Heart left ventricle (tissue), 16 donors: ENCODE measurements around the gene PPIB. TPM values are rescaled to one million over a fixed set of nuclear protein-coding genes. Genes with fewer than 3 reads are reported as not detected.

Experiments
- ATAC-seq, 4 donors: fragments of 200-7000 bp; cut with Tn5 transposase; one replicate each; pipeline ENCODE4 v1.9.1; 2020 to 2022; ENCODE audit warnings: moderate library complexity in 4 of 4, mild to moderate bottlenecking in 3 of 4, moderate number of reproducible peaks in 1 of 4
- DNase-seq, 5 donors: peaks; one replicate each; pipeline ENCODE4 v3.0.0-alpha.2; 2020
- H3K27ac ChIP-seq, 12 donors: fragments of 200-600 bp; sonication (generic) in 4 of 12; one replicate each; pipeline versions ENCODE4 v1.5.0 to v1.8.0; 2016 to 2022; ENCODE audit warnings: mild to moderate bottlenecking in 2 of 12
- H3K27me3 ChIP-seq, 9 donors: fragments of 200-600 bp; sonication (generic) in 2 of 9; one replicate each; pipeline versions ENCODE4 v1.5.1 to v1.8.0; 2016 to 2022; ENCODE audit warnings: mild to moderate bottlenecking in 3 of 9
- H3K36me3 ChIP-seq, 9 donors: fragments of 200-600 bp; sonication (generic) in 2 of 9; one replicate each; pipeline versions ENCODE4 v1.5.0 to v1.8.0; 2018 to 2022; ENCODE audit warnings: mild to moderate bottlenecking in 2 of 9
- H3K4me1 ChIP-seq, 12 donors: fragments of 200-600 bp; sonication (generic) in 4 of 12; one replicate each; pipeline versions ENCODE4 v1.5.0 to v1.8.0; 2016 to 2022; ENCODE audit warnings: mild to moderate bottlenecking in 3 of 12
- H3K4me3 ChIP-seq, 12 donors: fragments of 200-600 bp; sonication (generic) in 4 of 12; one replicate each; pipeline versions ENCODE4 v1.5.0 to v1.8.0; 2017 to 2022; ENCODE audit warnings: mild to moderate bottlenecking in 9 of 12, moderate library complexity in 4 of 12
- H3K9me3 ChIP-seq, 12 donors: fragments of 200-600 bp; sonication (generic) in 4 of 12; one replicate each; pipeline versions ENCODE4 v1.5.0 to v1.8.0; 2016 to 2022; ENCODE audit warnings: mild to moderate bottlenecking in 1 of 12
- POLR2A ChIP-seq, 2 donors: fragments of 450-650 bp; IDR thresholded peaks; one replicate each; pipeline ENCODE4 v1.6.1; 2017; ENCODE audit warnings: antibody characterized with exemption in 2 of 2, mild to moderate bottlenecking in 2 of 2, moderate library complexity in 2 of 2
- WGBS, 4 donors: extraction: QIAGEN DNeasy Blood & Tissue Kit in 2 of 4; methylation state at CpG; one replicate each; pipeline versions ENCODE4 v1.1.5 to v1.1.7; 2013 to 2018; 5-methylcytosine and 5-hydroxymethylcytosine counted together
- intact Hi-C, 10 donors: fragments of 100-400 bp; cut with DNase I; formaldehyde crosslinking; loops; one replicate each; pipeline versions ENCODE4 v1.11.1 to v1.14.2; 2022
- polyA plus RNA-seq, 2 donors: library from polyadenylated mRNA; stranded (reverse); fragments of 200-250 nt; gene quantifications; one replicate each; pipeline ENCODE4 v1.2.3, GENCODE V29; 2013
- total RNA-seq, 9 donors: library from RNA; depleted of rRNA in 2 of 9; stranded (reverse); fragments of >200 nt in 2 of 9; fragmentation: NEBNext Ultra II Directional in 3 of 9; extraction: Animal tissue kit (Norgen Biotek cat#: 25700) in 3 of 9; gene quantifications; one replicate each; pipeline versions ENCODE4 v1.1.0 to v1.2.4, GENCODE V29; 2016 to 2023
- TF ChIP-seq, protein P1 (sequence below), 12 donors: fragments of 200-600 bp; sonication (generic) in 4 of 12; IDR thresholded peaks; one replicate each; pipeline versions ENCODE4 v1.5.0 to v1.8.0; 2018 to 2022; ENCODE audit warnings: antibody characterized with exemption in 12 of 12, mild to moderate bottlenecking in 5 of 12
- donor health status: ischemic (EF 13 %, LVEDD 7.1; RV severe dilation, severe dysfunction).
- donor health status: healthy with polysubstance abuse.
- donor health status: DM: no; HTN: yes; CAD: no.
- donor health status: DM: no; HTN: no; CAD: no.
- donor health status: ischemic (EF 25% LVEDD 6.9; RV normal size, moderate dysfunction).
- donor health status: ischemic (EF 25% LVEDD 5.7; RV mildly dilated, moderate dysfunction).
- donor health status: healthy.
- donor health status: DM: yes; HTN: yes; CAD: no.
- donor health status: ischemic (EF 35%, LVEDD 5.7; RV mildly dilated, moderate dysfunction).
- donor health status: nonischemic (EF 11% LVEDD 7.7; RV severe dilation, severe dysfunction).
- donor health status: DM: yes; HTN: yes; CAD: no.
- donor health status: PGD.
- donor health status: ischemic (EF 29% LVEDD 5.4; RV normal size, mild dysfunction).
- donor health status: nonischemic (EF 23%, LVEDD 6.1; RV moderate dilation, normal function).

PPIB gene
- total and polyA plus RNA-seq, 11 donors = 73.7 to 341 (median 116) TPM

DNA sequence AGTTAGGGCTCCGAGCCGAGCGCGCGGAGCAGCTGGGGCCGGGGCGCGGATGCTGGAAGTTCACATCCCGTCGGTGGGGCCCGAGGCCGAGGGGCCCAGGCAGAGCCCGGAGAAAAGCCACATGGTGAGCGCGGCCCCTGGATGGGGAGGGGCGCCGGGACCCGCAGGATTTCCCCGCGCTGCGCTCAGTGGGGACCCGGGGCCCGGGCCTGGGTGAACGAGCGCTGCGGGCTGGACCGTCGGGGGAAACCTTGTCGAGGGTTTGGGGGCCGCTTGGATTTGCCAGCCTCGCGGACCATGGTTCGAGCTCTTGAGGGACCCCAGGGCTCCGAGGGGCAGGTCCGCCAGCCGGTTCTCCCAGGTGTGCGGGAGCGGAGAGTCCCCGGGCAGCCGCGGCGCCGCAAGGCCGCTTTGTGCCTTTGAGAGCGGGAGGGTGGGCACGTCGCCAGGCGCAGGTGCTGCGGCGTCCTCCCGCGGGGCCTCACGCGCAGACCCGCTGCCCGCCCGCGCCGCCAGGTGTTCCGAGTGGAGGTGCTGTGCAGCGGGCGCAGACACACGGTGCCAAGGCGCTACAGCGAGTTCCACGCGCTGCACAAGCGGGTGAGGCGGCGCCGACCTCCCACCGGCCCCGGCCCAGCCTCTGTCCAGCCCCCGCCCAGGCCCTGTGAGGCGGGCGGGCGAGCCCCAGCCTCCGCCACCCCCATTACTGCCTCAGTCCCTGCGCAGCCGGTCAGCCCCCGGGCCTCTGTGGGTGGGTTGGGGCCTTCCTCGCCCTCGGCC lies 10.9 kb downstream of the PPIB start, which contains the start of gene SNX22:
TSS of gene SNX22 (plus strand) at position 5 of the 780 bp plus-strand sequence. CDS start at position 50, 45 bp downstream.
- Histone ChIP-seq H3K27ac (peak within 1 kb of the TSS in 3 of 12 donors; percentile 7 to 19 (median 13)), H3K36me3 (peaks cover 0 to 32% (median 23%) of the 10 kb centered on the region in 9 donors), H3K4me3 (peak within 1 kb of the TSS; percentile 35 to 59 (median 49)), H3K4me1 (peaks cover 7 to 49% (median 30%) of the 10 kb centered on the region in 12 donors), H3K27me3 (peaks cover 0 to 24% (median 0%) of the 10 kb centered on the region in 9 donors), H3K9me3 (no peaks in the 10 kb centered on the region)
- ATAC-seq (peak in 2 of 4 donors; percentile 0), DNase-seq (peak in 2 of 5 donors; percentile 25 to 40)
- TF ChIP-seq, protein P1, sequence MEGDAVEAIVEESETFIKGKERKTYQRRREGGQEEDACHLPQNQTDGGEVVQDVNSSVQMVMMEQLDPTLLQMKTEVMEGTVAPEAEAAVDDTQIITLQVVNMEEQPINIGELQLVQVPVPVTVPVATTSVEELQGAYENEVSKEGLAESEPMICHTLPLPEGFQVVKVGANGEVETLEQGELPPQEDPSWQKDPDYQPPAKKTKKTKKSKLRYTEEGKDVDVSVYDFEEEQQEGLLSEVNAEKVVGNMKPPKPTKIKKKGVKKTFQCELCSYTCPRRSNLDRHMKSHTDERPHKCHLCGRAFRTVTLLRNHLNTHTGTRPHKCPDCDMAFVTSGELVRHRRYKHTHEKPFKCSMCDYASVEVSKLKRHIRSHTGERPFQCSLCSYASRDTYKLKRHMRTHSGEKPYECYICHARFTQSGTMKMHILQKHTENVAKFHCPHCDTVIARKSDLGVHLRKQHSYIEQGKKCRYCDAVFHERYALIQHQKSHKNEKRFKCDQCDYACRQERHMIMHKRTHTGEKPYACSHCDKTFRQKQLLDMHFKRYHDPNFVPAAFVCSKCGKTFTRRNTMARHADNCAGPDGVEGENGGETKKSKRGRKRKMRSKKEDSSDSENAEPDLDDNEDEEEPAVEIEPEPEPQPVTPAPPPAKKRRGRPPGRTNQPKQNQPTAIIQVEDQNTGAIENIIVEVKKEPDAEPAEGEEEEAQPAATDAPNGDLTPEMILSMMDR (IDR thresholded peaks at IDR 0.05) = no peak
- TF ChIP-seq POLR2A (IDR thresholded peaks at IDR 0.05) = no peak
- 2 to 5% (median 3%) methylated on average over 35 to 83 of the region's 83 CpGs for WGBS, 4 donors
- intact Hi-C loops = loop anchor here in 7 of 10 donors (5.0 kb wide), 3 partner anchors 45 to 60 kb away; partner anchors contain the start of genes SNX1 (in 6 of the 7) and CIAO2A (in 1 of the 7)

DNA sequence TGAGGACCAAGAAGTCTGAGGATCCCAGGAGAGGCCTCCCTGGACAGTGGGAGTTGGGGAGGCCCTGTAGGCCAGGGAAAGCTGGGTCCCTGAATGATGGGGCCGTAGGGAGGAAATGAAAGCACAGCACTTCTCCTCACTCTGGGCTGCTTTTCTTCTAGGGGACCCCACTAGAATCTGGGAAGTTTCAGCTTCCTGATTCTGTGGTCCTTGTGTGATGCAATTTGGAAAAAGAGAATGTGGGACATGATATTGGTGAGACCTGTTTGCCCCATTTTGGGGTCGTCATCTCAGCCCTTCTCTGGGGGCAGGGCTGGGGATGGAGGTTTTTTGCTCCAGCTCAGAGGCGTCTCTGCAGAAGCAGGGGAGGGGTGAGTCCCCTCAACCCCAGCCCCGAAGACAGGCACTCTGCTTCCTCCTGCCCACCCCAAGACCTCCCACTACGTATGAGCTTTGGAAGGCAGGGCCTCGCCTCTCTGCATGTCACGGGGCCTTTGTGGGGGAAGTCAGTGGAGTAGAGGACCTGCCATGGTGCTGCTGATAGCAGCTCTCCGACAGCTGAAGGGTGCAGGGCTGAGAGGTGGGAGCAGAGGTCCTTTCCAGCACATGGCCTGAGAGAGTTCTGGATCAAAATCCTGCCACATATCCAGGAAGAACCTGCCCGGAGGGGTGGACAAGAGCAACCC lies 12.8 kb downstream of the PPIB start:
- peaks cover 7 to 52% (median 37%) of the 10 kb centered on the region in 12 donors for H3K4me1 ChIP-seq

DNA sequence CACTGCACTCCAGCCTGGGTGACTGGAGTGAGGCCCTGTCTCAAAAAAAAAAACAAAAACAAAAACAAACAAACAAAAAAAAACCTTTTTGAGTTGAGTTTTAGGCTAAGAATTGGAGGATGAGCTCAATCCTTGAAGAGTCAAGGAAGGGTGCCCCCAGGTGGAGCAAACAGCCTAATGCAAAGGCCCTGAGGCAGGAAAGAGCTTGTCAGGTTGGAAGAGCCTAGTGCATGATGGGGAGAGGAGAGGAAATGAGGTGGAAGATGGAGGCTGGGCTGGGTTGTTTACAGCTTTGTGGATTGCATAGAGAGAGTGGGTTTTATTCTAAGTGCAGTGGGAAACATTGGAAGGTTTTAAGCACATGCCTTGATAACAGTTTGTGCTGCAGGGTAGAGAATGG lies 13.4 kb downstream of the PPIB start:
- intact Hi-C loops = loop anchor here in 1 of 10 donors (10.0 kb wide), 1 partner anchor 55 kb away; the partner anchor contains the start of genes CIAO2A and SNX1
- TF ChIP-seq, protein P1 (IDR thresholded peaks at IDR 0.05) = no peak
- no peak for TF ChIP-seq POLR2A (IDR thresholded peaks at IDR 0.05)
- H3K27me3 ChIP-seq = peaks cover 0 to 24% (median 0%) of the 10 kb centered on the region in 9 donors

More for the DNA sequence above, 12.8 kb downstream of the PPIB start:
- Histone ChIP-seq H3K36me3 (peaks cover 0 to 23% (median 10%) of the 10 kb centered on the region in 9 donors), H3K27me3 (peaks cover 0 to 24% (median 0%) of the 10 kb centered on the region in 9 donors), H3K9me3 (no peaks in the 10 kb centered on the region), H3K4me3 (no peak overlapping the region), H3K27ac (no peak overlapping the region)
- WGBS, 4 donors = 80 to 85% (median 82%) methylated on average over 9 of the region's 9 CpGs
- DNase-seq (no peak), ATAC-seq (no peak)
- TF ChIP-seq POLR2A (IDR thresholded peaks at IDR 0.05) = no peak
- TF ChIP-seq, protein P1 (IDR thresholded peaks at IDR 0.05) = no peak
- intact Hi-C loops = loop anchor here in 8 of 10 donors (5.0 to 10.0 kb wide), 4 partner anchors 43 to 58 kb away; partner anchors contain the start of genes SNX1 (in 7 of the 8) and CIAO2A (in 2 of the 8)

More for the DNA sequence above, 13.4 kb downstream of the PPIB start:
- H3K4me1 ChIP-seq = peaks cover 7 to 51% (median 37%) of the 10 kb centered on the region in 12 donors
- H3K9me3 ChIP-seq = no peaks in the 10 kb centered on the region
- no peak overlapping the region for H3K27ac ChIP-seq
- no peak for ATAC-seq
- peak in 1 of 5 donors; percentile 13 for DNase-seq
- H3K4me3 ChIP-seq = no peak overlapping the region
- H3K36me3 ChIP-seq = peaks cover 0 to 23% (median 11%) of the 10 kb centered on the region in 9 donors
